Measurements from ENCODE around the gene GTF2F2. TPM values are rescaled to one million over a fixed set of nuclear protein-coding genes. Genes with fewer than 3 reads are reported as not detected.

Gene GTF2F2
- total and polyA plus RNA-seq, 9 of the 15 experiments (the other 6 are each of a cell fraction or from before 2014, with no cell fraction given): 19.7 to 44.8 (median 32.4) TPM

- TF ChIP-seq ZNF175 (CRISPR knock-in tag; IDR thresholded peaks at IDR 0.05; ENCODE audit: low read depth) (peak; percentile 83), MBD2 (IDR thresholded peaks at IDR 0.05; ENCODE audit: borderline replicate concordance, low read depth) (no peak), DMBX1 (CRISPR knock-in tag; IDR thresholded peaks at IDR 0.05; ENCODE audit: borderline replicate concordance) (peak; percentile 87), TAF7 (tag; IDR thresholded peaks at IDR 0.05) (0 out of 2 replicates have a peak, but pooled peaks have one; percentile 24), TEAD4 (IDR thresholded peaks at IDR 0.05; ENCODE audit: low read length) (no peak), TEAD4 (CRISPR knock-in tag; IDR thresholded peaks at IDR 0.05; ENCODE audit: borderline replicate concordance) (no peak), ZNF785 (CRISPR knock-in tag; IDR thresholded peaks at IDR 0.05) (no peak), ZNF830 (CRISPR knock-in tag; IDR thresholded peaks at IDR 0.05) (no peak), HDAC8 (tag; IDR thresholded peaks at IDR 0.05) (0 out of 2 replicates have a peak, but pooled peaks have one; percentile 59), TCF3 (CRISPR knock-in tag; IDR thresholded peaks at IDR 0.05) (no peak), ETV6 (IDR thresholded peaks at IDR 0.05; ENCODE audit: borderline replicate concordance in 1 of 2, low read depth in 2 of 2, low read length in 1 of 2) (no peak), ETV6 (CRISPR knock-in tag; IDR thresholded peaks at IDR 0.05; ENCODE audit: borderline replicate concordance) (no peak), ZNF197 (CRISPR knock-in tag; IDR thresholded peaks at IDR 0.05; ENCODE audit: low read depth) (0 out of 2 replicates have a peak, but pooled peaks have one; percentile 35), CHAMP1 (IDR thresholded peaks at IDR 0.05) (no peak), FUS (optimal IDR thresholded peaks at IDR 0.05; ENCODE audit: low read depth, low read length) (no peak), ZNF766 (CRISPR knock-in tag; conservative IDR thresholded peaks at IDR 0.05) (0 out of 2 replicates have a peak, but pooled peaks have one; percentile 21), BRF2 (IDR thresholded peaks at IDR 0.05; ENCODE audit: borderline replicate concordance, insufficient read depth, insufficient read length) (no peak), ZNF41 (CRISPR knock-in tag; conservative IDR thresholded peaks at IDR 0.05) (0 out of 2 replicates have a peak, but pooled peaks have one; percentile 50), ZNF740 (CRISPR knock-in tag; IDR thresholded peaks at IDR 0.05) (no peak), ZNF740 (tag; IDR thresholded peaks at IDR 0.05) (0 out of 4 replicates have a peak, but pooled peaks of 1 of the 2 experiments have one; percentile 47), NR2F6 (CRISPR knock-in tag; IDR thresholded peaks at IDR 0.05) (no peak), CREB3 (tag; conservative IDR thresholded peaks at IDR 0.05; ENCODE audit: low read depth) (0 out of 2 replicates have a peak, but pooled peaks have one; percentile 50), LEF1 (IDR thresholded peaks at IDR 0.05) (no peak)
Observed at GRCh38 chr13:45316996-45317395, 196.7 kb downstream of the GTF2F2 start (continued).
